Pancreas (tissue), 10 donors: ENCODE measurements around the gene SMCO3. TPM values are rescaled to one million over a fixed set of nuclear protein-coding genes. Genes with fewer than 3 reads are reported as not detected.
A peak's percentile ranks its signal among the peaks of the same experiment; 100 is the strongest.

ENCODE experiments used
- ATAC-seq, 4 donors: fragments of 200-7000 bp; cut with Tn5 transposase; one replicate each; pipeline versions ENCODE4 v1.8.0 to v1.9.1; 2020; ENCODE audit warnings: mild to moderate bottlenecking in 4 of 4, moderate library complexity in 4 of 4
- DNase-seq, 6 donors: peaks; one replicate each; pipeline ENCODE4 v3.0.0-alpha.2; 2020
- FAIRE-seq: peaks from 2 replicates; lab custom pipeline; 2012; peaks lifted over from hg19 to GRCh38; lab: Jason Lieb, UNC
- H3K27ac ChIP-seq, 4 donors: fragments of 200-600 bp; sonication (generic); 1 replicate in 3 of 4; 2 replicates in 1 of 4; pipeline versions ENCODE4 v1.5.0 to v1.8.0; 2020
- H3K27me3 ChIP-seq, 4 donors: fragments of 200-600 bp; one replicate each; pipeline ENCODE4 v1.8.0; 2021
- H3K36me3 ChIP-seq, 3 donors: fragments of 200-600 bp; sonication (generic) in 1 of 3; one replicate each; pipeline versions ENCODE4 v1.5.0 to v1.8.0; 2020 to 2021
- H3K4me1 ChIP-seq, 3 donors: fragments of 200-600 bp; one replicate each; pipeline ENCODE4 v1.8.0; 2021
- H3K4me3 ChIP-seq, 4 donors: fragments of 200-600 bp; sonication (generic) in 2 of 4; one replicate each; pipeline versions ENCODE4 v1.5.0 to v1.8.0; 2020 to 2021
- H3K9me3 ChIP-seq, 4 donors: fragments of 200-600 bp; one replicate each; pipeline ENCODE4 v1.8.0; 2021
- CTCF ChIP-seq, 4 donors: fragments of 200-600 bp; sonication (generic) in 3 of 4; IDR thresholded peaks; one replicate each; pipeline versions ENCODE4 v1.5.0 to v1.8.0; 2021; ENCODE audit warnings: antibody characterized with exemption in 4 of 4
- WGBS, 2 donors: extraction: QIAGEN DNeasy Blood & Tissue Kit; methylation state at CpG; one replicate each; pipeline ENCODE4 v1.1.7; 2013; 5-methylcytosine and 5-hydroxymethylcytosine counted together
- intact Hi-C, 3 donors: fragments of 100-400 bp; cut with DNase I; formaldehyde crosslinking; loops; one replicate each; pipeline versions ENCODE4 v1.11.1 to v1.14.2; 2022
- polyA plus RNA-seq, 2 donors: library from polyadenylated mRNA; stranded (reverse); fragments of 200-250 nt; gene quantifications; one replicate each; pipeline ENCODE4 v1.2.3, GENCODE V29; 2013
- total RNA-seq, 6 donors: library from RNA; stranded (reverse); fragmentation: NEBNext Ultra II Directional in 4 of 6; extraction: Animal tissue kit (Norgen Biotek cat#: 25700) in 4 of 6; gene quantifications; one replicate each; pipeline versions ENCODE4 v1.2.1 to v1.2.4, GENCODE V29; 2021 to 2023
- donor health status: healthy with polysubstance abuse.
- donor health status: DM: no; HTN: no; CAD: no; lungs with moderate emphysema.
- donor health status: DM: no; HTN: no; CAD: no.
- donor health status: control.
- donor health status: control.
- donor health status: Bipolar disorder and iron deficiency.
- donor health status: DM: yes; HTN: yes; CAD: no.
- donor health status: DM: no; HTN: no; CAD: no.
- donor health status: DM: no; HTN: no; CAD: no.
- donor health status: DM: yes; HTN: yes; CAD: no.

SMCO3 gene
- total and polyA plus RNA-seq, 8 donors: 0.12 to 0.30 (median 0.19) TPM; not detected in 3

DNA sequence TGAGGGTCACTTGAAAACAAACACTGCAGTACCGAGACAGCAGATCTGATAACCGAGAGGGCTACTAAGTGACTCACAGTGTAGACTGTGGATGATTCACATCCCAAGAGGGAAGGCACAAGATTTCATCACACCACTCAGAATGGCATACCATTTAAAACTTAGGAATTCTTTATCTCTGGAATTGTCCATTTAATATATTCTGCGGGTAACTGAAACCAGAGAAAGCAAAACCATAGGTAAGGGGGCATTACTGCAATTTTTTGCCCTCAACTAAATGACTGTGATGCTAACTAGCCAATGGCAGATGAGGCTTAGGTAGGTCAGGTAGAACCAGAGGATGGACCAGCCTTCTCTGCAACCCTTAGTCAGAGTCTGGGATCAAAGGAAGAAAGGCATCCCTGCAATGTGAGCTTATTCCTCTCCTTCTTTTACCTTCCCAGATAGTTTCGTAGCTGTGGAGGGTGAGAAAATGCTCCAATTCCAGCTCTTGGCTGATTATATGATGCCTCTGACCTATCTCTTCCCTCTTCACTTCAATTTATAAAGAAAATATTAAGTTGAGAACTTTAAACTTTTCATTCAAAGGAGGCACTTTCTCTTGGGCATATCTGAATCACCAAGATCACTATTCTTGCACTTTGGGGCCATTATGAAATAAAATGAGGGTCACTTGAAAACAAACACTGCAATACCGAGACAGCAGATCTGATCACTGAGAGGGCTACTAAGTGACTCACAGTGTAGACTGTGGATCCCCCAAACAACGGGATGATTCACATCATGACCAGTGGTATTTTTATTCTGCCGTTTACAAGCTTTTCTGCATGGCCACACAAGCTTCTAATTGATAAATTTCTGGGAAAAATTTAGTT is 22.6 kb upstream of the SMCO3 start:
- Histone ChIP-seq H3K27ac (peak overlapping the region in 2 of 4 donors; percentile 33 to 50), H3K36me3 (no peaks in the 10 kb centered on the region), H3K4me3 (no peak overlapping the region), H3K4me1 (peaks cover 5 to 24% (median 6%) of the 10 kb centered on the region in 3 donors), H3K9me3 (no peaks in the 10 kb centered on the region), H3K27me3 (no peaks in the 10 kb centered on the region)
- intact Hi-C loops: no loop called here
- DNase-seq (no peak), FAIRE-seq (no peak), ATAC-seq (peak in 3 of 4 donors; percentile 55 to 82 (median 64))
- WGBS, 2 donors: 76 to 82% methylated on average over 7 of the region's 7 CpGs
- TF ChIP-seq CTCF (IDR thresholded peaks at IDR 0.05): no peak

DNA sequence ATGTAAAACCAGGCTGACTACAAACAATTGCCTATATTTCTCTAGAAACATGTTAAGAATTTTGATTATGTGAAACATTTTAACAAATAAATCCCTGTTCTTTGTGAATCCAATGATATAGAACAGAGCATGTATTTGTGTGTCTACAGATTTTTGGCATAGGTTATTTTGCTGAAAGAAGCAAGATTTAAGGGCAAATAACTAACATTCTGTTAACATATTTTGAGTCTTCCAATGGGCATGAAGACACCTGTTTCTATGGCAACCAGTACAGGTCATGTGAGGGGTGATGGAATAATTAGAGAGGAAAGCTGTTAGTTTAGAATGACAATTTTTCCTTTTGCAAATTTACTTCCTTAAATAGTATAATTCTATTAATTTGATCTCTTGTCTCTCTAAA is 20.5 kb upstream of the SMCO3 start:
- Histone ChIP-seq H3K27ac (no peak overlapping the region), H3K4me1 (peaks cover 0 to 9% (median 0%) of the 10 kb centered on the region in 3 donors), H3K9me3 (no peaks in the 10 kb centered on the region), H3K36me3 (no peaks in the 10 kb centered on the region), H3K4me3 (no peak overlapping the region), H3K27me3 (no peaks in the 10 kb centered on the region)
- intact Hi-C loops: no loop called here
- no peak for DNase-seq
- peak; percentile 13 for FAIRE-seq
- no peak for ATAC-seq
- no peak for TF ChIP-seq CTCF (IDR thresholded peaks at IDR 0.05)

DNA sequence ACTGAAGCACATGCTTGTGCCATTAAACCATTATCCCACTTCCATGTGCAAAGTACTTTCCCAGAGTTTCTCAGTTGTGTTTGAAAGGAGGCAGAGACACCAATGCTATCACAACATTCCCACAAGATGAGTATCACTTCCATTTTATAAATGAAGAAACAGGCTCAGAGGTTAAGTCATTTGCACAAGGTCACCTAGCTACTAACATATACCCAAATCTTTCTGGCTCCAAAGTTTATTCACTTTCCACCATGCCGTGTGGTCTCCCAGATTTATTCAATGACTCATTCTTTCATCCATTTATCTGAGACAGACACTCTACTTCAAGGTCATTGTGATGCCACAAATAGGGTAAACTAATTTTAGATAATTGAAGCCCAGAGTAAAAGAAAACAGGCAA is 20.0 kb upstream of the SMCO3 start:
- WGBS, 2 donors: 4 to 12% methylated on average over 1 of the region's 1 CpG
- intact Hi-C loops: no loop called here
- peaks cover 0 to 9% (median 0%) of the 10 kb centered on the region in 3 donors for H3K4me1 ChIP-seq
- H3K9me3 ChIP-seq: no peaks in the 10 kb centered on the region
- DNase-seq: no peak
- no peak for TF ChIP-seq CTCF (IDR thresholded peaks at IDR 0.05)
- no peak for FAIRE-seq
- no peak overlapping the region for H3K27ac ChIP-seq
- no peak overlapping the region for H3K4me3 ChIP-seq
- peak in 2 of 4 donors; percentile 26 to 45 for ATAC-seq
- no peaks in the 10 kb centered on the region for H3K27me3 ChIP-seq
- H3K36me3 ChIP-seq: no peaks in the 10 kb centered on the region

DNA sequence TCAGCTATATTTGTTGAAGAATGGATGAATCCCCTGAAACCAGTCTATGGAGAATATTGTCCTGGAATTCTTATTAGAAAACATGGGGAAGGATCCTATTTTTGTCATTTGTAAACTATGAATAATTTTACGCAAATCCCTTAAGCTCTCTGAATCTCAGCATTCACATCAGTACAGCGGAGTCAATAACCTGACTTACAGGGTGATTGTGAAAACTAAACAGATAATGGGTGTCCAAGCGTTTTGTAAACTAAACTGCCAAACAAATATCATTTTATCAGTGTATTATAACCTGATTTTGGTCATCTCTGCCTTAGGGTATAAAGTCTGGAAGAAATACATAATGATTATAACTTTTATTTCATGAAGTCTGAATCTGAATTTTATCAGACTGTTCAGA is 19.4 kb upstream of the SMCO3 start:
- Histone ChIP-seq H3K4me1 (peaks cover 0 to 9% (median 0%) of the 10 kb centered on the region in 3 donors), H3K36me3 (no peaks in the 10 kb centered on the region), H3K4me3 (no peak overlapping the region), H3K9me3 (no peaks in the 10 kb centered on the region), H3K27me3 (no peaks in the 10 kb centered on the region), H3K27ac (no peak overlapping the region)
- FAIRE-seq (no peak), DNase-seq (no peak), ATAC-seq (no peak)
- intact Hi-C loops: no loop called here
- TF ChIP-seq CTCF (IDR thresholded peaks at IDR 0.05): no peak
- whole genome bisulfite sequencing, 2 donors: 75 to 77% methylated on average over 3 of the region's 3 CpGs

DNA sequence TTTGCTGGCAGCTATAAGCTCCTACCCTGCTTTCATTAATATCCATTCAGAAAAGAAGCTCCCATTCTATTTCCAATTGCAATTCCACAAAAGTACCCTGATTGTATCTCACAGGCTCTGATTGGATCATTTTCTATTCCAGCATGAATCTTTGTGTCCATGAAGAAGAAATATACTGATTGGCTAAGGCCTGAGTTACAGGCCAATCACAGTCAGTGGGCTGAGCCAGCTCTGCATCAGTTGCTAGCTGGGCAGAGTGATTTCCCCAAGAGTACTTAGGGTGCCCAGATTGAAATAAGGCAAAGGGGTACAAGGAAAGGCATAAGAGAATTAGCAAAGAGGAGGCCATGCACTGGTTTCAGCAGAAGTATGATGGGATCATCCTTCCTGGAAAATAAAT is 14.9 kb upstream of the SMCO3 start:
- no peak for TF ChIP-seq CTCF (IDR thresholded peaks at IDR 0.05)
- no peak overlapping the region for H3K27ac ChIP-seq
- H3K36me3 ChIP-seq: no peaks in the 10 kb centered on the region
- intact Hi-C loops: no loop called here
- H3K4me1 ChIP-seq: no peaks in the 10 kb centered on the region
- no peak for ATAC-seq
- H3K9me3 ChIP-seq: no peaks in the 10 kb centered on the region
- no peak for FAIRE-seq
- no peak overlapping the region for H3K4me3 ChIP-seq
- no peak for DNase-seq
- no peaks in the 10 kb centered on the region for H3K27me3 ChIP-seq
